ENCODE measurements around the gene OFD1. TPM values are rescaled to one million over a fixed set of nuclear protein-coding genes. Genes with fewer than 3 reads are reported as not detected.

The OFD1 gene
- total RNA-seq, 1 donor from 2014 or later: 61.4 TPM

- H3K4me1 Mint-ChIP-seq: peaks cover 64% of the 10 kb centered on the region
- peak overlapping the region; percentile 32 for H3K4me3 Mint-ChIP-seq
- peaks cover 56% of the 10 kb centered on the region for H3K36me3 Mint-ChIP-seq (ENCODE audit: low read depth)
- H3K9me3 Mint-ChIP-seq: no peaks in the 10 kb centered on the region
- H3K27me3 Mint-ChIP-seq: no peaks in the 10 kb centered on the region
- H3K27ac Mint-ChIP-seq: peak overlapping the region; percentile 59
- ChIA-PET POLR2A (interaction anchor here (1.0 kb wide), 1 partner anchor 21 kb away, joined by 8 read pairs; the partner anchor contains the start of genes OFD1 and TRAPPC2), CTCF (interaction anchor here (0.8 kb wide), 2 partner anchors 273 to 1395 kb away, joined by 3 read pairs; no protein-coding TSS in a partner anchor)
- intact Hi-C loops (cut with micrococcal nuclease): no loop called here
- no peak for DNase-seq
- ATAC-seq (ENCODE audit: low read depth): no peak
- no peak for TF ChIP-seq CTCF (IDR thresholded peaks at IDR 0.05)
Measured at GRCh38 chrX:13755254-13755653, 20.7 kb downstream of the OFD1 start.

- Mint-ChIP-seq H3K9me3 (no peaks in the 10 kb centered on the region), H3K27me3 (no peaks in the 10 kb centered on the region), H3K4me1 (peaks cover 66% of the 10 kb centered on the region), H3K4me3 (no peak overlapping the region), H3K36me3 (ENCODE audit: low read depth) (peaks cover 55% of the 10 kb centered on the region), H3K27ac (no peak overlapping the region)
- no peak for TF ChIP-seq CTCF (IDR thresholded peaks at IDR 0.05)
- intact Hi-C loops (cut with micrococcal nuclease): no loop called here
- CTCF ChIA-PET: no interaction called here
- POLR2A ChIA-PET: interaction anchor here (0.6 kb wide), 2 partner anchors 87 to 780 kb away, joined by 3 read pairs; no protein-coding TSS in a partner anchor
- no peak for ATAC-seq (ENCODE audit: low read depth)
- no peak for DNase-seq
Measured at GRCh38 chrX:13756381-13756780, 21.8 kb downstream of the OFD1 start.

GRCh38 chrX:13759152-13759718, 24.7 kb downstream of the OFD1 start:
- Mint-ChIP-seq H3K4me3 (peak overlapping the region; percentile 32), H3K4me1 (peaks cover 57% of the 10 kb centered on the region), H3K9me3 (no peaks in the 10 kb centered on the region), H3K36me3 (ENCODE audit: low read depth) (peaks cover 51% of the 10 kb centered on the region), H3K27me3 (no peaks in the 10 kb centered on the region), H3K27ac (peak overlapping the region; percentile 83)
- intact Hi-C loops (cut with micrococcal nuclease): loop anchor here (1.0 to 2.0 kb wide), 3 partner anchors 9 to 24 kb away; partner anchors contain the start of genes OFD1 and TRAPPC2
- POLR2A ChIA-PET: interaction anchor here (0.5 to 2.0 kb wide), 5 partner anchors 9 to 804 kb away, joined by 3 to 19 read pairs (median 4); partner anchors contain the start of genes GEMIN8, OFD1 and TRAPPC2
- TF ChIP-seq CTCF (IDR thresholded peaks at IDR 0.05): no peak
- no peak for DNase-seq
- peak; percentile 78 for ATAC-seq (ENCODE audit: low read depth)
- CTCF ChIA-PET: interaction anchor here (1.0 to 1.3 kb wide), 3 partner anchors 10 to 100 kb away, joined by 3 to 6 read pairs (median 3); no protein-coding TSS in a partner anchor

GRCh38 chrX:13760426-13760825, 25.9 kb downstream of the OFD1 start:
- no peaks in the 10 kb centered on the region for H3K9me3 Mint-ChIP-seq
- no peaks in the 10 kb centered on the region for H3K27me3 Mint-ChIP-seq
- H3K4me1 Mint-ChIP-seq: peaks cover 56% of the 10 kb centered on the region
- CTCF ChIA-PET: interaction anchor here (1.0 kb wide), 1 partner anchor 11 kb away, joined by 3 read pairs; no protein-coding TSS in a partner anchor
- POLR2A ChIA-PET: interaction anchor here (1.4 to 2.0 kb wide), 3 partner anchors 18 to 26 kb away, joined by 7 to 19 read pairs (median 9); partner anchors contain the start of genes OFD1 and TRAPPC2
- H3K36me3 Mint-ChIP-seq (ENCODE audit: low read depth): peaks cover 57% of the 10 kb centered on the region
- DNase-seq: no peak
- intact Hi-C loops (cut with micrococcal nuclease): no loop called here
- H3K27ac Mint-ChIP-seq: peak overlapping the region; percentile 68
- ATAC-seq (ENCODE audit: low read depth): no peak
- no peak for TF ChIP-seq CTCF (IDR thresholded peaks at IDR 0.05)
- no peak overlapping the region for H3K4me3 Mint-ChIP-seq
